ENCODE results near the gene SIGLEC1. TPM values are rescaled to one million over a fixed set of nuclear protein-coding genes. Genes with fewer than 3 reads are reported as not detected.

The SIGLEC1 gene
- total and polyA plus RNA-seq, 2 donors (not counting 1 experiment from before 2014, with no cell fraction given), result not detected

DNA sequence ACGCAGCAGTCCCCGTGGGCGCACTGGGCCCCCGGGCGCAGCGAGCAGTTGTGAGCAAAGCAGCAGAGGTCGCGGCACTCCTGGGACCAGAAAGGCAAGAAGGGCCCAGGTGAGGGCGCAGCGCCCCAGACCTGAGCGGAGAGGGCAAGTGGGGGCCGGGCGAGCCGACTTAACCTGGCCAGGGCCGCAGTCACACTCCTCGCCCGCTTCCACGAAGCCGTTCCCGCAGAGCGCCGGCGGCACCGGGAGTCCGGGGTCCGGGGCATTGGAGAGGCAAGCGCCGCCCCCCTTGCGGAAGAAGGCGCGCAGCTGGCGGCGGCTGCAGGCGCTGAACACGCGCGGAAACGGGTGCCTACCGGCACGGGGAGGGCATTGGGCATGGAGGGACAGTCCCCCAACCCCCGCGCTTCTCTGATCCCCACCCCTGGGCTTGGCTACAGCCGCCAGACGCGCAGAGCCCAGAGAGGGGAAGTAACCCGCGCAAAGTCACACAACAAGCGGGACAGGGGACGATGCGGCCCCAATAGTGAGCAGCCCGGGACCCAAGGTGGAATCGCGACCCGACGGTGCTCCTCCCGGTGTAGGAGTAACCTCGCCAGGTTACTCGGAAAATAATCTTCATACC is 39.7 kb downstream of the SIGLEC1 start:
- H3K9me3 ChIP-seq (ENCODE audit: control insufficient read depth, insufficient read depth, low read depth, low read length), result no peaks in the 10 kb centered on the region
- no peak overlapping the region for H3K27ac ChIP-seq (ENCODE audit: insufficient read depth, low read length)
- no peak overlapping the region for H2AFZ ChIP-seq (ENCODE audit: low read length)
- H3K36me3 ChIP-seq (ENCODE audit: control insufficient read depth, insufficient read depth, low read length), result peaks cover 20% of the 10 kb centered on the region
- H3K4me2 ChIP-seq (ENCODE audit: extremely low read depth, insufficient read depth, low read length), result no peak overlapping the region
- no peak overlapping the region for H3K4me3 ChIP-seq (replicated peaks in 1 of 4; ENCODE audit: control extremely low read depth in 1 of 4, insufficient read depth in 1 of 4, low read depth in 3 of 4, low read length in 4 of 4)
- H3K4me1 ChIP-seq (ENCODE audit: control insufficient read depth, extremely low read depth, insufficient read depth, low read length), result peaks cover 8% of the 10 kb centered on the region
- TF ChIP-seq, protein P1, sequence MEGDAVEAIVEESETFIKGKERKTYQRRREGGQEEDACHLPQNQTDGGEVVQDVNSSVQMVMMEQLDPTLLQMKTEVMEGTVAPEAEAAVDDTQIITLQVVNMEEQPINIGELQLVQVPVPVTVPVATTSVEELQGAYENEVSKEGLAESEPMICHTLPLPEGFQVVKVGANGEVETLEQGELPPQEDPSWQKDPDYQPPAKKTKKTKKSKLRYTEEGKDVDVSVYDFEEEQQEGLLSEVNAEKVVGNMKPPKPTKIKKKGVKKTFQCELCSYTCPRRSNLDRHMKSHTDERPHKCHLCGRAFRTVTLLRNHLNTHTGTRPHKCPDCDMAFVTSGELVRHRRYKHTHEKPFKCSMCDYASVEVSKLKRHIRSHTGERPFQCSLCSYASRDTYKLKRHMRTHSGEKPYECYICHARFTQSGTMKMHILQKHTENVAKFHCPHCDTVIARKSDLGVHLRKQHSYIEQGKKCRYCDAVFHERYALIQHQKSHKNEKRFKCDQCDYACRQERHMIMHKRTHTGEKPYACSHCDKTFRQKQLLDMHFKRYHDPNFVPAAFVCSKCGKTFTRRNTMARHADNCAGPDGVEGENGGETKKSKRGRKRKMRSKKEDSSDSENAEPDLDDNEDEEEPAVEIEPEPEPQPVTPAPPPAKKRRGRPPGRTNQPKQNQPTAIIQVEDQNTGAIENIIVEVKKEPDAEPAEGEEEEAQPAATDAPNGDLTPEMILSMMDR (conservative IDR thresholded peaks at IDR 0.05 in 1 of 2, IDR thresholded peaks at IDR 0.05 in 1 of 2; ENCODE audit: low read depth in 1 of 2, low read length in 2 of 2), result no peak
- TF ChIP-seq EZH2 (IDR thresholded peaks at IDR 0.05; ENCODE audit: low read length, missing control alignments), result no peak
- H3K9ac ChIP-seq (ENCODE audit: insufficient read depth, low read length), result no peak overlapping the region
- H3K79me2 ChIP-seq (ENCODE audit: control insufficient read depth, insufficient read depth, low read length), result no peaks in the 10 kb centered on the region
- no peak for DNase-seq (ENCODE audit: low read depth in 2 of 2)
- no peaks in the 10 kb centered on the region for H4K20me1 ChIP-seq (ENCODE audit: control insufficient read depth, extremely low read depth, insufficient read depth, low read length)
- no peaks in the 10 kb centered on the region for H3K27me3 ChIP-seq (ENCODE audit: control insufficient read depth, insufficient read depth, low read length)

DNA sequence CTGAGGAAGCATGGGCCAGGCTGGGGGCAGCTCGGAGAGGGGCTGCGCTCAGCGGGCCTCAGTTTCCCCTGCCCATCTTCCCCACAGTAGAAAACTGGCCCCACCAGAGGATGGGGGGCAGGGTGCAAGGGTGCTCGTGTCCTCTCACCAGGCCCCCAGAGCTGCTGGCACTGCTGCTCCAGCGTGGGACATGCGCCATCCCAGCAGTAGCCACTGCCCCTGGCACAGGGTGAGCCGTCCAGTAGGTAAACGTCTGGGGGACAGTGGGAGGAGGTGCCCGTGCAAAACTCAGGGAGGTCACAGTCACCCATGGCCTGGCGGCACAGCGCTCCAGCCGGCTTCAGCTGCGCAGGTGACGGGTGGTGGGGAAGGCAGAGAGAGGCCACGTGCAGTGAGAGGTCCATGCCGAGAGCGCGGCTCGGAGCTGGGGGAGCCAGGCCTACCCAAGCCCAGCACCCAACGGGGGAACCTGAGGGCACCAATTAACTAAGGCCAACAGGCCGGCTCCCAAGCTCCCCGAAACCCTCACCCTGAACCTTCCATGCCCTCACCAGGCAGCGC is 40.3 kb downstream of the SIGLEC1 start:
- H3K4me3 ChIP-seq (replicated peaks in 1 of 4; ENCODE audit: control extremely low read depth in 1 of 4, insufficient read depth in 1 of 4, low read depth in 3 of 4, low read length in 4 of 4), result no peak overlapping the region
- no peaks in the 10 kb centered on the region for H3K27me3 ChIP-seq (ENCODE audit: control insufficient read depth, insufficient read depth, low read length)
- H3K27ac ChIP-seq (ENCODE audit: insufficient read depth, low read length), result no peak overlapping the region
- no peak for DNase-seq (ENCODE audit: low read depth in 2 of 2)
- TF ChIP-seq, protein P1 (conservative IDR thresholded peaks at IDR 0.05 in 1 of 2, IDR thresholded peaks at IDR 0.05 in 1 of 2; ENCODE audit: low read depth in 1 of 2, low read length in 2 of 2), result no peak
- H3K4me2 ChIP-seq (ENCODE audit: extremely low read depth, insufficient read depth, low read length), result no peak overlapping the region
- peaks cover 20% of the 10 kb centered on the region for H3K36me3 ChIP-seq (ENCODE audit: control insufficient read depth, insufficient read depth, low read length)
- no peaks in the 10 kb centered on the region for H4K20me1 ChIP-seq (ENCODE audit: control insufficient read depth, extremely low read depth, insufficient read depth, low read length)
- peaks cover 3% of the 10 kb centered on the region for H3K4me1 ChIP-seq (ENCODE audit: control insufficient read depth, extremely low read depth, insufficient read depth, low read length)
- no peak overlapping the region for H3K9ac ChIP-seq (ENCODE audit: insufficient read depth, low read length)
- no peak overlapping the region for H2AFZ ChIP-seq (ENCODE audit: low read length)
- no peaks in the 10 kb centered on the region for H3K79me2 ChIP-seq (ENCODE audit: control insufficient read depth, insufficient read depth, low read length)
- H3K9me3 ChIP-seq (ENCODE audit: control insufficient read depth, insufficient read depth, low read depth, low read length), result no peaks in the 10 kb centered on the region

DNA sequence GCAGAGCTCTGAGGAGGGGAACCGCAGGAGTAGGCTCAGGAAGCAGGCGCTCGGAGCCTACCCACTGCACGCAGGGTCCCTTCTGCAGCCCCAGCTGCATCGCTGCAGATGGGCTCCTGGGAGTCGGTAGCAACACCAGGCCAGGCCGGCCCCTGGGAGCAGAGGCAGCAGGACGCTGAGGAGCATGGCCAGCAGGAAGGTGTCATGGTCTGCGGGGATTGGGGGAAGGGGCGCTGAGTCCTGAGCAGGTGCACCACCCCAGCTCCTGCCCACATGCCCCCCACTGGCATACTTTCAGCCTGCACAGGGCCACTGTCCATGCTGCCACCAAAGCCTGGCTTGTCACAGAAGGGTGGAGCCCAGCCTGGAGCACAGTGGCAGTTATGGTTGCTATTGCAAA is 41.5 kb downstream of the SIGLEC1 start:
- DNase-seq (ENCODE audit: low read depth in 2 of 2), result no peak

More for the DNA sequence above, 41.5 kb downstream of the SIGLEC1 start:
- no peaks in the 10 kb centered on the region for H3K9me3 ChIP-seq (ENCODE audit: control insufficient read depth, insufficient read depth, low read depth, low read length)
- H3K79me2 ChIP-seq (ENCODE audit: control insufficient read depth, insufficient read depth, low read length), result no peaks in the 10 kb centered on the region
- H3K4me3 ChIP-seq (replicated peaks in 1 of 4; ENCODE audit: control extremely low read depth in 1 of 4, insufficient read depth in 1 of 4, low read depth in 3 of 4, low read length in 4 of 4), result no peak overlapping the region
- no peaks in the 10 kb centered on the region for H4K20me1 ChIP-seq (ENCODE audit: control insufficient read depth, extremely low read depth, insufficient read depth, low read length)
- peaks cover 20% of the 10 kb centered on the region for H3K36me3 ChIP-seq (ENCODE audit: control insufficient read depth, insufficient read depth, low read length)
- no peak overlapping the region for H3K4me2 ChIP-seq (ENCODE audit: extremely low read depth, insufficient read depth, low read length)
- no peak overlapping the region for H3K27ac ChIP-seq (ENCODE audit: insufficient read depth, low read length)
- no peak overlapping the region for H2AFZ ChIP-seq (ENCODE audit: low read length)
- no peaks in the 10 kb centered on the region for H3K4me1 ChIP-seq (ENCODE audit: control insufficient read depth, extremely low read depth, insufficient read depth, low read length)
- H3K9ac ChIP-seq (ENCODE audit: insufficient read depth, low read length), result no peak overlapping the region
- no peak for TF ChIP-seq EZH2 (IDR thresholded peaks at IDR 0.05; ENCODE audit: low read length, missing control alignments)
- TF ChIP-seq, protein P1 (conservative IDR thresholded peaks at IDR 0.05 in 1 of 2, IDR thresholded peaks at IDR 0.05 in 1 of 2; ENCODE audit: low read depth in 1 of 2, low read length in 2 of 2), result no peak
- H3K27me3 ChIP-seq (ENCODE audit: control insufficient read depth, insufficient read depth, low read length), result no peaks in the 10 kb centered on the region

All from fibroblast of lung (primary cell).